Naive thymus-derived CD4-positive, alpha-beta T cell (primary cell): ENCODE measurements around the gene TENM4. TPM values are rescaled to one million over a fixed set of nuclear protein-coding genes. Genes with fewer than 3 reads are reported as not detected.

Experiments
- ATAC-seq: fragments of 150-1000 bp; cut with Tn5 transposase; 2 replicates; pipeline ENCODE4 v1.10.0; 2021; ENCODE audit warnings: mild to moderate bottlenecking, moderate library complexity
- CTCF ChIA-PET: fragments of 350-600 bp; sonication (Branson Sonifier 250); formaldehyde crosslinking; loops from one replicate; lab custom pipeline; 2021; ENCODE audit warnings: antibody characterized with exemption; lab: Charles Lee
- POLR2A ChIA-PET: fragments of 350-600 bp; sonication (Branson Sonifier 250); formaldehyde crosslinking; loops from one replicate; lab custom pipeline; 2021; ENCODE audit warnings: antibody characterized with exemption, inconsistent platforms; lab: Charles Lee
- DNase-seq, 9 donors: peaks; one replicate each; pipeline versions ENCODE4 v3.0.0 to v3.0.0-alpha.2; 2020 to 2022; ENCODE audit warnings: mixed read lengths in 1 of 9
- H3K27ac ChIP-seq: one replicate; pipeline ENCODE4 v1.7.0; 2013; ENCODE audit warnings: mild to moderate bottlenecking, low read depth, low read length, moderate library complexity
- H3K27me3 ChIP-seq, 2 donors: one replicate each; pipeline ENCODE4 v1.7.0; 2013; ENCODE audit warnings: low read length in 2 of 2, mild to moderate bottlenecking in 2 of 2, moderate library complexity in 2 of 2; ENCODE audit not compliant: control insufficient read depth in 2 of 2, insufficient read depth in 2 of 2
- H3K36me3 ChIP-seq, 3 experiments: 1 replicate in 2 of 3; 2 replicates in 1 of 3; pipeline ENCODE4 v1.7.0; 2013; ENCODE audit warnings: low read length in 3 of 3, mild to moderate bottlenecking in 3 of 3, moderate library complexity in 1 of 3; ENCODE audit not compliant: insufficient read depth in 3 of 3, control insufficient read depth in 2 of 3
- H3K4me1 ChIP-seq, 2 donors: one replicate each; pipeline ENCODE4 v1.7.0; 2013; ENCODE audit warnings: low read length in 2 of 2, mild to moderate bottlenecking in 2 of 2, moderate library complexity in 1 of 2; ENCODE audit not compliant: control insufficient read depth in 2 of 2, insufficient read depth in 2 of 2
- H3K4me3 ChIP-seq: 2 replicates; pipeline ENCODE4 v1.7.0; 2013; ENCODE audit warnings: mild to moderate bottlenecking, low read length
- H3K9me3 ChIP-seq, 3 experiments: 1 replicate in 2 of 3; 2 replicates in 1 of 3; pipeline ENCODE4 v1.7.0; 2013; ENCODE audit warnings: low read length in 3 of 3; ENCODE audit not compliant: control insufficient read depth in 2 of 3
- H3K27ac Mint-ChIP-seq, 9 donors: one replicate each; pipeline ENCODE4 v1.8.0; 2020 to 2022; ENCODE audit warnings: mixed read lengths in 9 of 9, mild to moderate bottlenecking in 8 of 9, moderate library complexity in 5 of 9, inconsistent platforms in 2 of 9
- H3K27me3 Mint-ChIP-seq, 5 donors: one replicate each; pipeline ENCODE4 v1.8.0; 2021 to 2022; ENCODE audit warnings: mixed read lengths in 5 of 5, mild to moderate bottlenecking in 1 of 5
- H3K36me3 Mint-ChIP-seq, 5 donors: one replicate each; pipeline ENCODE4 v1.8.0; 2020 to 2022; ENCODE audit warnings: mixed read lengths in 5 of 5, mild to moderate bottlenecking in 3 of 5, inconsistent platforms in 1 of 5
- H3K4me1 Mint-ChIP-seq, 7 donors: one replicate each; pipeline ENCODE4 v1.8.0; 2020 to 2022; ENCODE audit warnings: mixed read lengths in 7 of 7, mild to moderate bottlenecking in 3 of 7, inconsistent platforms in 1 of 7
- H3K4me3 Mint-ChIP-seq, 10 donors: one replicate each; pipeline ENCODE4 v1.8.0; 2020 to 2022; ENCODE audit warnings: mild to moderate bottlenecking in 10 of 10, mixed read lengths in 10 of 10, moderate library complexity in 6 of 10, inconsistent platforms in 2 of 10
- H3K9me3 Mint-ChIP-seq, 11 donors: one replicate each; pipeline ENCODE4 v1.8.0; 2020 to 2022; ENCODE audit warnings: mixed read lengths in 11 of 11, mild to moderate bottlenecking in 4 of 11, inconsistent platforms in 1 of 11, moderate library complexity in 1 of 11
- intact Hi-C, 2 donors: fragments of 100-400 bp; cut with micrococcal nuclease; formaldehyde crosslinking; loops; one replicate each; pipeline ENCODE4 v1.15.1; 2023
- polyA plus RNA-seq, 2 donors: library from polyadenylated mRNA; unstranded; fragments of 300-500 nt; fragmentation: Illumina TruSeq; gene quantifications; one replicate each; pipeline ENCODE4 v1.2.3, GENCODE V29; 2021
- total RNA-seq, 6 experiments: library from RNA in 5 of 6; stranded (reverse) in 5 of 6; gene quantifications; 1 replicate in 5 of 6; 2 replicates in 1 of 6; pipeline ENCODE4 v1.2.3 and lab custom pipeline; 2021 to 2026

Gene TENM4
- total and polyA plus RNA-seq, 7 experiments from 2014 or later, result 0.32 to 0.47 TPM; not detected in 5

DNA sequence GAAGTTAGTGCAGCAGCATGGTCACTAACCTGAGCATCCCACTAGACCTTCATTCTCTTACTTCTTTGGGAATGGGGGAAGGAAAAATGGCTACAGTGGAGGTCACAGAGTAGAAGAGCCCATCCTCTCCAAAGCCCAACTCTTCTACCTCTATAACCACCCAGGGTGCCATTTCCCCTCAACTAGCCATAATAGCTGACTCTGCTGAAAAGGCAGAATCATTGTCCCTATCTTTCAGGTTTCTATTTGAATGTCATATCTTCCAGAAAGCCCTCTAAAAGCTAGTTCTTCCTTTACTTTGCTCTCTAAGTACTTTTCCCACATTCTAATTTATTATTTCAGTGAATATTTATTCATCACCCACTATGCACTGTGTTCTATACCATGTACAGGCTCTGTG lies 421.6 kb downstream of the TENM4 start:
- intact Hi-C loops, result no loop called here
- ChIA-PET CTCF (no interaction called here), POLR2A (no interaction called here)
- Mint-ChIP-seq H3K27me3 (peaks cover 4 to 47% (median 31%) of the 10 kb centered on the region in 5 donors), H3K27ac (no peak overlapping the region), H3K4me3 (no peak overlapping the region), H3K4me1 (no peaks in the 10 kb centered on the region), H3K9me3 (peaks cover 0 to 7% (median 2%) of the 10 kb centered on the region in 11 donors), H3K36me3 (no peaks in the 10 kb centered on the region)
- Histone ChIP-seq H3K27ac (no peak overlapping the region), H3K4me1 (no peaks in the 10 kb centered on the region), H3K4me3 (no peak overlapping the region), H3K27me3 (peaks cover 0 to 4% of the 10 kb centered on the region in 2 donors), H3K9me3 (no peaks in the 10 kb centered on the region), H3K36me3 (no peaks in the 10 kb centered on the region)
- ATAC-seq (no peak), DNase-seq (no peak)

DNA sequence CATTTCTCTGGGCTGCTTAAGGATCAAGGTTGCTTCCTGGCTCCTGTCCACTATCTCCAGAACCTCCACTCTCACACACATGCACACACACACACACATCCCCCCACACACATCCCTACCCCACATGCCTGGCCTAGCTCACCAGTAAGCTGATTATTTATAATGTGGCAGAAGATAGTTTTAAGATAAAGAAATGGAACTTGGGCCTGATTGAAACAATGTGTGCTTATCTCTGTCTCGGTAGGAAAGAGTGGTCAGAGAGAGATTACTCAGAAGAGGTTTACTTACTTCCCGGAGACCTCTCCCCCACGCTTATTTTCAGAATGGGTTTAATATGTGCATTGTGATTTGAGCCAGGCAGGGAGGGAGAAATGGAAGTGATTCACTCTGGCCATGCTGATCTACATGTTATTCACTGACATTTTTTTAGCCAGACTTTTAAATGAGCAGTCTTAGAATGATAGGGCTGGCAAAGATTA lies 422.4 kb downstream of the TENM4 start:
- Mint-ChIP-seq H3K27ac (no peak overlapping the region), H3K4me1 (no peaks in the 10 kb centered on the region), H3K27me3 (peaks cover 0 to 44% (median 32%) of the 10 kb centered on the region in 5 donors), H3K9me3 (peaks cover 0 to 7% (median 2%) of the 10 kb centered on the region in 11 donors), H3K36me3 (no peaks in the 10 kb centered on the region), H3K4me3 (no peak overlapping the region)
- H3K4me1 ChIP-seq, result no peaks in the 10 kb centered on the region
- POLR2A ChIA-PET, result no interaction called here
- no peaks in the 10 kb centered on the region for H3K9me3 ChIP-seq
- CTCF ChIA-PET, result no interaction called here
- ATAC-seq, result no peak
- H3K36me3 ChIP-seq, result no peaks in the 10 kb centered on the region
- H3K27ac ChIP-seq, result no peak overlapping the region
- DNase-seq, result no peak
- H3K4me3 ChIP-seq, result no peak overlapping the region
- intact Hi-C loops, result no loop called here
- peaks cover 0 to 4% of the 10 kb centered on the region in 2 donors for H3K27me3 ChIP-seq

DNA sequence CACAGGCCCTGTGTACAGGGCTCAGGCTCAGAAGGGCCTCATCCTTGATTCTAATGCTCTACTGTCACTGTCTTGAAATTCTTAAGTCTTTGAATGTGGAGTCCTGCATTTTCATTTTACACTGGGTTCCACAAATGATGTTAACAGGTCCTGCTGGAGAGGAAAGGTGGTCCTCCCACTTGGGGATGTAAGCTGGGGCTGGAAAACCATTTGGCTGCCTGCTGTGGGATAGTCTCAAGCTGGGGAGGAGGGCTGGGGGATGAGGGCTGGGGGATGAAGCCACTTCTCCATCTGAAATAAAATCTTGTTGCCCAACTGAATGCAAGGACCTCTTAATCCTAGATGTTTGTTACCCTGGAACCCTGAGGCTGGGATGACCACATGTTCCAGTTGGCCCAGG lies 423.0 kb downstream of the TENM4 start:
- intact Hi-C loops, result no loop called here
- POLR2A ChIA-PET, result no interaction called here
- peaks cover 0 to 10% (median 3%) of the 10 kb centered on the region in 11 donors for H3K9me3 Mint-ChIP-seq
- H3K4me1 Mint-ChIP-seq, result no peaks in the 10 kb centered on the region
- no peak overlapping the region for H3K4me3 Mint-ChIP-seq
- Histone ChIP-seq H3K4me1 (no peaks in the 10 kb centered on the region), H3K27me3 (peaks cover 0 to 4% of the 10 kb centered on the region in 2 donors), H3K36me3 (no peaks in the 10 kb centered on the region), H3K27ac (no peak overlapping the region), H3K4me3 (no peak overlapping the region), H3K9me3 (no peaks in the 10 kb centered on the region)
- peaks cover 0 to 47% (median 34%) of the 10 kb centered on the region in 5 donors for H3K27me3 Mint-ChIP-seq
- no peaks in the 10 kb centered on the region for H3K36me3 Mint-ChIP-seq
- H3K27ac Mint-ChIP-seq, result no peak overlapping the region
- DNase-seq, result no peak
- no peak for ATAC-seq
- CTCF ChIA-PET, result no interaction called here

DNA sequence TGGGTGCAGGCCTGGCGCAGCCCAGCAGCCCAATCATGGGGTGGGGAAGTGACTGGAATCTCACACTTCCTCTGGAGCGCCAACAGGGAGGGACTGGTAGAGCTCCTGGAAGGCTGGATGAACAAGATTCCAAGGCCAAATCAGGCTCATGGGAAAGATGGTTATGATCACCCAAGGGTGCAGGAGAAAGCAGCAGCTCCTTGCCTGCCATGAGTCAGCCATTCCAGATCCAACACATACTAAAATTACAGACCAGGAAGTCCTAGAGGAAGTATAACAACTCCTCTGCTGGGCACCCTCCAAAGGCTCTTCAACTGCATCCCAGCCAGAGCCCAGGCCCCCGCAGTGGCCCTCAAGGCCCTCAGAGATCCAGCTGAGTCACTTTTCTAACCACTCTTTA lies 427.3 kb downstream of the TENM4 start:
- H3K9me3 ChIP-seq, result no peaks in the 10 kb centered on the region
- intact Hi-C loops, result no loop called here
- H3K27ac ChIP-seq, result no peak overlapping the region
- Mint-ChIP-seq H3K27ac (no peak overlapping the region), H3K4me3 (no peak overlapping the region), H3K9me3 (peaks cover 0 to 14% (median 4%) of the 10 kb centered on the region in 11 donors), H3K4me1 (no peaks in the 10 kb centered on the region), H3K27me3 (peaks cover 0 to 37% (median 12%) of the 10 kb centered on the region in 5 donors), H3K36me3 (no peaks in the 10 kb centered on the region)
- no peak overlapping the region for H3K4me3 ChIP-seq
- H3K27me3 ChIP-seq, result peaks cover 0 to under 1% of the 10 kb centered on the region in 2 donors
- H3K4me1 ChIP-seq, result no peaks in the 10 kb centered on the region
- POLR2A ChIA-PET, result no interaction called here
- ATAC-seq (no peak), DNase-seq (no peak)
- no peaks in the 10 kb centered on the region for H3K36me3 ChIP-seq
- CTCF ChIA-PET, result no interaction called here

DNA sequence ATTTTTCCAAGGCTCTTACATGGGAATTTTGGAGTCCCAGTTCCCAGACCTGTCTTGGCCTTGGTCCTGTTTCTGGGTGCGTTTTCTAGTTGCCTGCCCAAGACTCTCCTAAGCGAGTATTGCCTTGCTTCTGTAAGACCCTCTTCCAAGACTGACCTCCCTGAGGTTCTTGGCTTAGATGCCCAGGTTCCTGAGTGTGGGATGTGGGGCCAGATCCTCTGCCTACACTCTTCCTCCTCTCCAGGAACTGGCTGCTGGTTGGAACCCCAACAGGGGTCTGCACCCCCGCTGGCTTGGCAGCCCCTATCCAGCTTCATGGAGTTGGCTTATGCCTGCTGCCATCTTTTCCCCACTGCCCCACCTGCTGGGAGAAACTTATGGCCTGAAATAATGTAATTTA lies 429.5 kb downstream of the TENM4 start:
- H3K4me1 Mint-ChIP-seq, result no peaks in the 10 kb centered on the region
- Histone ChIP-seq H3K36me3 (no peaks in the 10 kb centered on the region), H3K27ac (no peak overlapping the region), H3K27me3 (no peaks in the 10 kb centered on the region), H3K4me3 (no peak overlapping the region), H3K9me3 (no peaks in the 10 kb centered on the region), H3K4me1 (no peaks in the 10 kb centered on the region)
- ChIA-PET POLR2A (no interaction called here), CTCF (no interaction called here)
- intact Hi-C loops, result no loop called here
- ATAC-seq, result no peak
- peaks cover 0 to 36% (median 11%) of the 10 kb centered on the region in 5 donors for H3K27me3 Mint-ChIP-seq
- no peak overlapping the region for H3K4me3 Mint-ChIP-seq
- H3K9me3 Mint-ChIP-seq, result peaks cover 0 to 14% (median 4%) of the 10 kb centered on the region in 11 donors
- DNase-seq, result no peak
- H3K27ac Mint-ChIP-seq, result no peak overlapping the region
- no peaks in the 10 kb centered on the region for H3K36me3 Mint-ChIP-seq

DNA sequence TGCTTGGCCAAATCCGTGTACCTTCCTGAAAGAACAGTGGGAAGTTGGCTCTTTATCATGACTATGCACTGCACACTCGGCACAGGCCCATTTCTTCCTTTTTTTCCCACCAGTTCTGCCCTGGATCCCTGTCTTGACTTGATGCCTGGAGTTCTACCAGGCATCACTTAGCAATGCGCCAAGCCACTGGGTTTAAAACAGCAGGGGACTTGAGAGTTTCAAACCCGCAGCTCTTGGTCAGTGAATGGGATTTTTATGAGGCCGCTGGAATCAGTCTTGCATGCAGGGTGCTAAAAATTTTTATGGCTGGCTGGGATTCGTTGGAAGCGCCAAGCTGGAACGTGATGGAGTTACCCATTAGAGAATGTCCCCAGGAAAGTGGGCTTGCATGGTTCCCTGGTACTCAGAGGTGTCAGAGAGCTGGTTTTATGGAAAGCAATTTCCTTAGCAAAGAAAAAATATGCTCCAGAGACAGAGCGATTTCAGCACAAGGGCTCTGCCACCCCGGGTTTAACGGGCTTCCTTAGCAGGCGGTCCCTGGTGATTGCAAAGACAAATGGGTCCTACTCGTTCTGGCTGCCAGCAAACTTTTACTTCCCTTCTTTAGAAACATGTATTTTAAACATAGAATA lies 432.9 kb downstream of the TENM4 start:
- H3K9me3 Mint-ChIP-seq, result peaks cover 2 to 24% (median 9%) of the 10 kb centered on the region in 11 donors
- ChIA-PET CTCF (no interaction called here), POLR2A (no interaction called here)
- intact Hi-C loops, result no loop called here
- no peak for DNase-seq
- no peak overlapping the region for H3K27ac Mint-ChIP-seq
- no peak overlapping the region for H3K4me3 Mint-ChIP-seq
- Histone ChIP-seq H3K27me3 (no peaks in the 10 kb centered on the region), H3K9me3 (no peaks in the 10 kb centered on the region), H3K27ac (no peak overlapping the region), H3K36me3 (no peaks in the 10 kb centered on the region), H3K4me1 (no peaks in the 10 kb centered on the region), H3K4me3 (no peak overlapping the region)
- no peaks in the 10 kb centered on the region for H3K36me3 Mint-ChIP-seq
- H3K27me3 Mint-ChIP-seq, result peaks cover 0 to 16% (median 0%) of the 10 kb centered on the region in 5 donors
- no peaks in the 10 kb centered on the region for H3K4me1 Mint-ChIP-seq
- ATAC-seq, result no peak

DNA sequence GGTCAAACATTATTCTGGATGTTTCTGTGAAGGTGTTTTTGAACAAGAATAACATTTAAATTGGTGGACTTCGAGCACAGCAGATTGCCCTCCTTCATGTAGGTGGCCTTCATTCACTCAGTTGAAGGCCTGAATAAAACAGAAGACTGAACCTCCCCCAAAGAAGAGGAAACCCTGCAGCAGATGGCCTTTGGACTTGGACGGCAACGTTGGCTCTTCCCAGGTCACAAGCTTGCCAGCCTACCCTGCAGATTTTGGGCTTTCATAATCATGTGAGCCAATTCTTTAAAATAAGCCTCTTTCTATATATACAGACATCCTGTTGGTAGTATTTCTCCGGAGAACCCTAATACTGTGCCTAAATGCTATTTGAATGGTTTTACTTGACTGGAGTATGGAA lies 434.0 kb downstream of the TENM4 start:
- no peaks in the 10 kb centered on the region for H3K4me1 ChIP-seq
- H3K4me3 Mint-ChIP-seq, result no peak overlapping the region
- ATAC-seq (no peak), DNase-seq (no peak)
- H3K36me3 ChIP-seq, result no peaks in the 10 kb centered on the region
- H3K4me3 ChIP-seq, result no peak overlapping the region
- intact Hi-C loops, result no loop called here
- no peaks in the 10 kb centered on the region for H3K4me1 Mint-ChIP-seq
- ChIA-PET CTCF (no interaction called here), POLR2A (no interaction called here)
- H3K27ac Mint-ChIP-seq, result no peak overlapping the region
- H3K9me3 ChIP-seq, result no peaks in the 10 kb centered on the region
- peaks cover 2 to 30% (median 9%) of the 10 kb centered on the region in 11 donors for H3K9me3 Mint-ChIP-seq
- H3K27ac ChIP-seq, result no peak overlapping the region
- H3K27me3 Mint-ChIP-seq, result peaks cover 0 to 6% (median 0%) of the 10 kb centered on the region in 5 donors
- no peaks in the 10 kb centered on the region for H3K36me3 Mint-ChIP-seq
- no peaks in the 10 kb centered on the region for H3K27me3 ChIP-seq
